Measurements from ENCODE around the gene SVOP. TPM values are rescaled to one million over a fixed set of nuclear protein-coding genes. Genes with fewer than 3 reads are reported as not detected.

The SVOP gene
- total RNA-seq, 1 experiment from 2014 or later = not detected

- no peak for DNase-seq
- no peaks in the 10 kb centered on the region for H3K27me3 ChIP-seq
- H3K27ac ChIP-seq = no peak overlapping the region
- H3K9me3 ChIP-seq (replicated peaks) = no peaks in the 10 kb centered on the region
- 0 out of 2 replicates have a peak, but pooled peaks cover 2% of the 10 kb centered on the region for H3K4me1 ChIP-seq
- H3K36me3 ChIP-seq = no peaks in the 10 kb centered on the region
- H3K4me3 ChIP-seq = no peak overlapping the region
Measured at GRCh38 chr12:108912361-108912760, 108.5 kb downstream of the SVOP start.

DNA sequence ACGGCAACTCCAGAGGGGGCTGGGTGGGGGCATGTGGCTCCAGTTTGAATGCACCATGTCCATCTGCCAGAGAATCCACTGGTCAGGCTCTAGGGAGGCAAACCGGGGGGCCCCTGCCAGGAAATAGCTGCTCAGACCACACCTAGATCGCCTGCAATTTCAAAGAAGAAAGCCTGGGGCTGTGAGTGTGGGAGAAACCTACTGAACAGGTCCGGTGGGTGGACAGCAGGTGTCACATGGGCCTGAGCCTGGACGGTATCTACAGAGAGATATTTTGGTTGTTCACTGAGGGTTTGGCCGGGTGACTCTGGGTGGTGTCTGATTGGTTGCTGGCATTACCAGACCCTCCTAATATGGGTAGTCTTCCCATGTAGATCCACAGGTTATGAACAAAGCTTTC, 109.0 kb downstream of the SVOP start:
- no peaks in the 10 kb centered on the region for H3K9me3 ChIP-seq (replicated peaks)
- H3K36me3 ChIP-seq = no peaks in the 10 kb centered on the region
- 0 out of 2 replicates have a peak, but pooled peaks cover 2% of the 10 kb centered on the region for H3K4me1 ChIP-seq
- no peak for DNase-seq
- H3K4me3 ChIP-seq = no peak overlapping the region
- no peak overlapping the region for H3K27ac ChIP-seq
- H3K27me3 ChIP-seq = no peaks in the 10 kb centered on the region

- H3K27me3 ChIP-seq = no peaks in the 10 kb centered on the region
- no peak for DNase-seq
- 0 out of 2 replicates have a peak, but pooled peaks cover 2% of the 10 kb centered on the region for H3K4me1 ChIP-seq
- H3K4me3 ChIP-seq = no peak overlapping the region
- H3K9me3 ChIP-seq (replicated peaks) = no peaks in the 10 kb centered on the region
- H3K36me3 ChIP-seq = no peaks in the 10 kb centered on the region
- no peak overlapping the region for H3K27ac ChIP-seq
Measured at GRCh38 chr12:108910336-108910735, 110.5 kb downstream of the SVOP start.

DNA sequence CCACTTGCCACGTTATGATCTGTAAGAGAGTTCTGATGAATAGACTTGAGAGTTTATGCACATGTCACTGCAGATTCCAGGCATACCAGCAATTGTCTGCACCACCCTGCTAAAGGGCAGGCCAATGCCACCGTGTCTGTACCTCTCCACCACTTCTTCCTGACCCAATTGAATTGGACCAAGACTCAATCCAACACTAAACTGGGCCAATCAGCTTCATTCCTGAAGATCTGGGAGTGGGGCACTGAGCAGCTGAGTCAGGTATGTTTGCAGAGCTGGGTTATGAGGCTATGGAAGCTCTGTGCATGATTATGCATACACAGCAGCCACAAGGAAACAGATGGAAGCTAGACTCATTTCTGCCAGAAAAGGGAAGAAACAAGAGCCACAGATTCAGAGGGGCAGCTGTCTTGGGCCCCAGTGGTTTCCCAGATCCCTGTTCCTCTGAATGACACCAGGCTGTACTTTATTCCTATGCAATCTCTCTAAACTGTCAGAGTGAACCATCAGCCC, 113.0 kb downstream of the SVOP start:
- no peaks in the 10 kb centered on the region for H3K9me3 ChIP-seq (replicated peaks)
- H3K27ac ChIP-seq = no peak overlapping the region
- no peak overlapping the region for H3K4me3 ChIP-seq
- H3K4me1 ChIP-seq = 0 out of 2 replicates have a peak, but pooled peaks cover 2% of the 10 kb centered on the region
- H3K27me3 ChIP-seq = no peaks in the 10 kb centered on the region
- no peaks in the 10 kb centered on the region for H3K36me3 ChIP-seq
- DNase-seq = peak in 1 of 2 experiments; percentile 6

GRCh38 chr12:108906971-108907370, 113.9 kb downstream of the SVOP start:
- Histone ChIP-seq H3K4me1 (0 out of 2 replicates have a peak, but pooled peaks cover 2% of the 10 kb centered on the region), H3K27ac (no peak overlapping the region), H3K4me3 (no peak overlapping the region), H3K27me3 (no peaks in the 10 kb centered on the region), H3K9me3 (replicated peaks) (no peaks in the 10 kb centered on the region), H3K36me3 (no peaks in the 10 kb centered on the region)
- no peak for DNase-seq

GRCh38 chr12:108905725-108906124, 115.1 kb downstream of the SVOP start:
- Histone ChIP-seq H3K27ac (no peak overlapping the region), H3K4me1 (0 out of 2 replicates have a peak, but pooled peaks cover 2% of the 10 kb centered on the region), H3K4me3 (no peak overlapping the region), H3K9me3 (replicated peaks) (no peaks in the 10 kb centered on the region), H3K36me3 (no peaks in the 10 kb centered on the region), H3K27me3 (no peaks in the 10 kb centered on the region)
- DNase-seq = no peak

DNA sequence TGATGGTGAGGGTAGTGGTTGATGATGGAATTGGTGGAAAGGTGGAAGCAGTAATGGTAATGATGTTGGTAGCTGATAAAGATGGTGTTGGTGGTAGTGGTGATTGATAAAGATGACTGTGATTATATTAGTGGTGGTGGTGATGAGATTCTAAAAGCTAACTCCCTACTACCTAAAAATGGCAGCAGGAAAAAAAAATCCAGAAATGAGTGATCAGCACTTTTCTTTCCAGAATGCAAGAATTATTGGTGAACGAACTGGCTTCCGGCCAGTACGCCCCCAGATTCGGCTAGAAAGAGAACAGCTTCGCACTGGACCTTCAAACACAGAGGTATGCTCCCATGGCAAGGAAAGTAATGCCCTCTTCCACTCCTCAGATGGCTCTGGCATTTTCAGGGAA, 121.7 kb downstream of the SVOP start:
- H3K4me3 ChIP-seq = no peak overlapping the region
- no peak overlapping the region for H3K27ac ChIP-seq
- H3K36me3 ChIP-seq = no peaks in the 10 kb centered on the region
- DNase-seq = no peak
- H3K4me1 ChIP-seq = no peaks in the 10 kb centered on the region
- H3K27me3 ChIP-seq = 0 out of 2 replicates have a peak, but pooled peaks cover 2% of the 10 kb centered on the region
- no peaks in the 10 kb centered on the region for H3K9me3 ChIP-seq (replicated peaks)

GRCh38 chr12:108896817-108897216, 124.1 kb downstream of the SVOP start:
- H3K4me3 ChIP-seq = no peak overlapping the region
- 0 out of 2 replicates have a peak, but pooled peaks cover 2% of the 10 kb centered on the region for H3K27me3 ChIP-seq
- H3K27ac ChIP-seq = no peak overlapping the region
- DNase-seq = no peak
- no peaks in the 10 kb centered on the region for H3K9me3 ChIP-seq (replicated peaks)
- no peaks in the 10 kb centered on the region for H3K36me3 ChIP-seq
- H3K4me1 ChIP-seq = no peaks in the 10 kb centered on the region

GRCh38 chr12:108896336-108896735, 124.5 kb downstream of the SVOP start:
- Histone ChIP-seq H3K4me1 (no peaks in the 10 kb centered on the region), H3K4me3 (no peak overlapping the region), H3K27ac (no peak overlapping the region), H3K27me3 (0 out of 2 replicates have a peak, but pooled peaks cover 2% of the 10 kb centered on the region), H3K36me3 (no peaks in the 10 kb centered on the region), H3K9me3 (replicated peaks) (no peaks in the 10 kb centered on the region)
- no peak for DNase-seq

GRCh38 chr12:108895220-108895802, 125.6 kb downstream of the SVOP start:
- Histone ChIP-seq H3K36me3 (no peaks in the 10 kb centered on the region), H3K27me3 (0 out of 2 replicates have a peak, but pooled peaks cover 2% of the 10 kb centered on the region), H3K27ac (no peak overlapping the region), H3K4me1 (no peaks in the 10 kb centered on the region), H3K4me3 (no peak overlapping the region), H3K9me3 (replicated peaks) (no peaks in the 10 kb centered on the region)
- DNase-seq = no peak

DNA sequence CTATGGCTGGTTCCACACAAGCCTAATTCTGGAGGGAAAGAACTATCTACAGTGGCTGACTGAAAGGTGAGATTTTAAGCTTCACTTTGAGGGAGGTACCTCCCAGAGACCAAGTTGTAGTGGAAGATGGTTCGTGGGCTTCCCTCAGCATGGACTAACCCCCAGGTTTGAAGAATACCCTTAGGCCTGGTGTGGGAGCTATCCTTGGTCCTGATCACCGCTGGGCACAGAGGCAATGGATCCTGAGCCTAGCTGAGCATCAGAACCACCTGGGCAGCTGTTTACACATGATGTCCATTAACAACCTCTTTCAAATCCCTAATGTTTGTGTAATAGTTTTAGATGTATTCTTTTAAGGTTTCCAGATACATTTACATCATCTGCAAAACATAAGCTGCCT, 130.7 kb downstream of the SVOP start:
- no peaks in the 10 kb centered on the region for H3K36me3 ChIP-seq
- peak; percentile 25 to 51 for DNase-seq
- H3K9me3 ChIP-seq (replicated peaks) = no peaks in the 10 kb centered on the region
- no peaks in the 10 kb centered on the region for H3K4me1 ChIP-seq
- H3K27me3 ChIP-seq = no peaks in the 10 kb centered on the region
- no peak overlapping the region for H3K27ac ChIP-seq
- no peak overlapping the region for H3K4me3 ChIP-seq

DNA sequence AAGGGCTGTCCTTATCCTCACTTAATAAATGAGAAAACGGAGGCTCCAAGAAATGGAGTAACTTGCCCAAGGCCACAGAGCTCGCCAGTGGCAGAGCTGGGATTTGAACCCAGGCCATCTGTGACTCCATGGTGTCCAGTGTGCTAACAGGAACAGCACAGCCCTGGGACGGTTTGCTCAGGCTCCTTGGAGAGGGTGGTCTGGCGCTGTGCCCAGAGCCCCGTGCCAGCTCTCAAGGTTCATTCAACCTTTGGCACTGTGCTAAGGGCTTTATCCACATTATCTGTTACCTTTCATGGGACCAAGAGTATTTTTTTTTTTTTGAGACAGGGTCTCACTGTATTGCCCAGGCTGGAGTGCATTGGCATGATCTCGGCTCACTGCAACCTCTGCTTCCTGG, 132.8 kb downstream of the SVOP start:
- no peak for DNase-seq
- H3K4me3 ChIP-seq = no peak overlapping the region
- H3K9me3 ChIP-seq (replicated peaks) = no peaks in the 10 kb centered on the region
- H3K27ac ChIP-seq = no peak overlapping the region
- no peaks in the 10 kb centered on the region for H3K27me3 ChIP-seq
- no peaks in the 10 kb centered on the region for H3K36me3 ChIP-seq
- H3K4me1 ChIP-seq = no peaks in the 10 kb centered on the region

DNA sequence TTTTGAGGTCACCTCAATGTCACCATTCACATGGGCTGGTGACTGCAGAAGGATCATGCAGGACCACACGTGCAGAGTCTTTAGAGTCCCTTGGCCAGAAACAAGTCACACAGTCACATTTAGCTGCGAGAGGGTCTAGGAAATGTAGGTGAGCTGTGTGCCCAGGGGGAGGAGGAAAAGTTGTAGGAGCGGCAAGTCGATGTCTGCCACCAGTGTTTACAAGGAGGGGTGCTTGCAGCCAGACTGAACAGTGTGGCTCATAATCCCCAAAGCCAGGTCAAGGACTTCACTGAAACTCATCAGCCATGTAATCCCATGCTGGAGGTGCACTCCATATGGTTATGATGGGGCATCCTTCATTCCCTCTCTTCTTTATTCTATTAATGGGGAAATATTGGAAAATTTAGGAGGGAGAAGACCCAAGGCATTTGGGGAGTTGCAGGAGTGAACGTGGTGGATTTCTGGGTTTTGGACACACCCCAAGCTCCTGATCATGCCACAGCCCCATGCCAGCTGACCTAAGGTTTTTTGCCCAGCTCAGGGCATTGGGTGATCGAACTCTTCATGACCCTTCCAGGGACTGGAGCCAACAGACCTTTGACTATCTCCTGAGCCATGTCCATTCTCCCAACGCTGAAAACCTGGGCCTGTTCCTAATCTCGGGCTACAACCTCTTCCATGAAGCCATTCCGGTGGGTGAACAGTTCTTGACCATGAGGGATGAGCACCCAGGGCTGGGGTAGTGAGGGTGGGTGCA, 133.8 kb downstream of the SVOP start:
- Histone ChIP-seq H3K36me3 (no peaks in the 10 kb centered on the region), H3K4me3 (no peak overlapping the region), H3K4me1 (no peaks in the 10 kb centered on the region), H3K27me3 (0 out of 2 replicates have a peak, but pooled peaks cover 2% of the 10 kb centered on the region), H3K9me3 (replicated peaks) (no peaks in the 10 kb centered on the region), H3K27ac (no peak overlapping the region)
- no peak for DNase-seq

DNA sequence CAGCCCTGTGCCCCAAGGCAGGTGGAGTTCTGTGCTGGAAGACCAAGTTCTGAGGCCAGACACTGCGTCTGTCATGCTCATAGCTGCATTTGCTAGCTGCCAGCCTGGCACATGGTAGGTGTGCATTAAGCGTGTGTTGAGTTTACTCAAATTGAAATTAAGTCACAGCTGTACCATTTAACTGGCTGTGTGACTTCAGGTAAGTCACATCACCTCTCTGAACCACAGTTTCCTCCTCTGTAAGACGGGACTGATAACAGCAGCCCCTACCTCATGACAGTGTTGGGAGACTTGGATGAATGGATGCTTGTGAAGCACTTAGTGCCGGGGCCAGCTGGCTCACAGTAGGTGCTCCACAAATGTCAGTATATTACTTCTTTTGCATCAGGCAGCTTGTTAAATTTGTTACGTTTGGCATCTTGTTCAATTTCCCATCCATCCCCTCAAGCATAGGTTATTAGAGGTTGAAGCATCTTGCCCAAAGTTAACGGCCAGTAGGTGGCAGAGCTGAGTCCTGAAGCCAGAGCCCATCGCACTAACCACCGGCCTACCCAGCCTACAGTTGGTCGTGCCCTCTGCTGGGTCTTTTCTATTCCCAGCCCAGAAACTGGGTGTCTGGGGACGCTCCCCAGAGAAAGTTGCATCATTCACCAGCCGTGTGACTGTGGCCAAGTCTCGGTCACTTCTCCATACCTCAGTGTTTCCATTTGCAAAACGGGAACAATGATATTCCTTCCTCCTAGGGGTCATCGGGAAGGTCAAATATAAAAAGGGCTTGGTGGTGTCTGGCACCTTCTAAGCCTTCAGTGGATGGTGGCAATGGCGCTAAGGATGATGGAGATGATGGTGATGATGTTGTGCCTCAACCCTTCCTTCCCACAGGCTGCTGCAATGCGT, 136.5 kb downstream of the SVOP start:
- peaks cover 5% of the 10 kb centered on the region; the same call in 1 of the 2 replicates for H3K27me3 ChIP-seq
- no peaks in the 10 kb centered on the region for H3K36me3 ChIP-seq
- H3K27ac ChIP-seq = no peak overlapping the region
- no peak overlapping the region for H3K4me3 ChIP-seq
- DNase-seq = peak; percentile 39 to 48
- H3K4me1 ChIP-seq = no peaks in the 10 kb centered on the region
- no peaks in the 10 kb centered on the region for H3K9me3 ChIP-seq (replicated peaks)
